Activated T-cell treated with anti-CD3 and anti-CD28 coated beads, Interleukin-2, amount 50 U/mL, for 48 hours (primary cell): ENCODE data around the gene ADCY5.
A peak's percentile ranks its signal among the peaks of the same experiment; 100 is the strongest.
"Not testable (repeated sequence)": the region's sequence is repeated elsewhere in the genome, so short reads cannot be mapped to it uniquely, and the experiment has no call there.

Experiments used
- DNase-seq, 2 experiments: peaks; one replicate each; pipeline ENCODE4 v3.0.0-alpha.2; 2020

Gene ADCY5

DNA sequence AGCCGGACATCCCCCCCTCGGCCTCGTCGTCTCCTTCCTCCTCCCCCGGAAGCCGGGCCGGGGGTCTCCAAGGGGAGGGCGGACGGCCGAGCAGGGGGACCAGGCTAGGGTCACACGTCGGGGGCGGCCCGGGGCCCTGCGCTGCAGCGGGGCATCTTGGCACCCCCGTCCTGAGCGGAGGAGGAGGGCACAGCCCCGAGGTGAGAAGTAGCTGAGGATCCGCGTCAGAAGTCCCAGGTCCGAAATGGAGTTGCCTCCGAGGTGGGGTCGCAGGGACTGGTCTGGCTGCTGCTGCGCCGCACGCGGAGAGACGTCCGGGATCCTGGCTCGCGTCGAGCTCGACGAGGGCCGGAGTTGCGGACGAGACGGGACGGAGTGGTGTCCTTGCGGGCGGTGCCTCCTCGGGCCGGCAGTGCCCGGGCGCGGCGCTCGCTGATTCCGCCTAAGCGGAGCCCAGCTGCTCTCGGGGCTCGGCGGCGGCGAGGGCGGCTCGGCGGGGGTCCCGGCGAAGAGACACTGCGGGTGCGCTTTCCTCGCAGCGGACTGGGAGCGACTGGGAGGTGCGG is at the start of gene ADCY5:
Gene ADCY5, minus strand, starts transcription at position 555 of the 566 bp plus-strand sequence. Its CDS starts 545 bp downstream, at position 10.
- DNase-seq, result peak; percentile 26 to 38

DNA sequence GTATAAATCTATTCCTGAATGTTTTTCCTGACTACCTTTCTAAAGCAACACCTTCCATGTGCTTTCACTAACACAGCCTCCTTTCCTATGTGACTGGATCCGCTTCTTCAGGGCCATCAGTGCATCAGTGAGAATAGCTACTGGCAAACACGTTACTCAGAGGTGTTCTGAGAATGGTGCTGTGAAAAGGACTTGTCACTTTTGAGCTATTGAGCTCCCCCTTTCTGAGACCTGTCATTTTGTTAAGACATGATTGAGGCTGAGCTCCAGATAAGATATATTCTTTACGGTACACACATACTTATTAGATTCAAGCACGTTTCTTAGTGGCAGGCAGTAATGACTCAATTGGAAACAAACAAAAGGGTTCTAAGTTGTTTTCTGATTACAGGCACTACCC is 45.0 kb upstream of the ADCY5 start:
- DNase-seq, result no peak

DNA sequence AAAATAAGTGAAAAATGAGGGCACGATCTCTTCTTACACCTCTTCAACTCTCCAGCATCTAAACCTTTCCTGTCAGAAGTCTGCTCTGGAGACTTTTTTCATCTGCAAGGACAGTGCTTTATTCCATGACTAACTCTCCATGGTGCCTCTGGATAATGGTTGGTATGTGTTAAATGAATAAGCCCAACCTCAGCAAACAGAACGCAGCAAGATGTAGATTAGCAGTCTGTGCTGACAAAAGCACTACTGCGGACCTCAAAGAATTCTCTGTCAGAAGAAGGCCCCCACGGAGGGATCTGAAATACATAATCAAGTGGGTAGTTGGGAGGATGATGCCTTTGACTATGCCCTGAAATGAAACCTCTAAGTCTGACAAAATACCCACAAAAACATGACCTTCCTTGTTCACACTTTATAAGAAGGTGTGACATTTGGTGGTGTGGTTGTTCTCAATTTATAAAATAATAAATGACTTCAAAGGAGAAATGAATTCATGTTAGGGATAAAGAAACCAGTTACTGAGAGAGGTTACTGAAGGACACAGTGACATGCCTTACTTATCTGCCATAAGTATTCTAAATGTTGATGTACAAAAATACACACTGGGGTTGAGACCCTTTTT is 43.2 kb upstream of the ADCY5 start:
- DNase-seq, result no peak

DNA sequence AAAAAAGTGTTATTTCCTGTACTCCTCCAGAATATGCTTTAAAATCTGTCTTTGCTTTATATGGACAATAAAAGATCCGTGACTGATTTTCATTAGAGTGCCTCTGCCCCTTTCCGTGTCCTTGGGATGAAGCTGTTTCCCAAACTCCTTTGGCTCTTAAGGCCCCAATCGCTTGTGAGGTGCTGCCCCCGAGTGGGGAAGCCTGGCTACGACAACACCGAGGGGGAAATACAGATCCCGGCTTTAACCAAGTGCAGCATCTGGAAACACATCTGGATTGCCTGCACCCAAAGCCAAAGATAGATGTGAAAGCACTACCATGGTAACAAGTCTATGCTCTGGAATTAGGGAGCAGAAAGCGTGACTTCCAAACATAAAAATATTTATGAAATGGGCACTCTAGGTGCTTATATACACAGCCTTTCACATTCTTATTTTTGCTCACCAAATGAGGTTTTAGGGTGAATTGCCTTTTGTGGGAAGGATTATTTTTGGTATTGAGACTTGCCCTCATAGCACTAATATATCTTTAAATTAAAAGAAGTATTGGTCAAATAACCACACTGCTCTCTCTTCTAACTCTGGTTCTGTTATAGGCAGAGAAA is 40.6 kb upstream of the ADCY5 start:
- DNase-seq, result peak; percentile 65

DNA sequence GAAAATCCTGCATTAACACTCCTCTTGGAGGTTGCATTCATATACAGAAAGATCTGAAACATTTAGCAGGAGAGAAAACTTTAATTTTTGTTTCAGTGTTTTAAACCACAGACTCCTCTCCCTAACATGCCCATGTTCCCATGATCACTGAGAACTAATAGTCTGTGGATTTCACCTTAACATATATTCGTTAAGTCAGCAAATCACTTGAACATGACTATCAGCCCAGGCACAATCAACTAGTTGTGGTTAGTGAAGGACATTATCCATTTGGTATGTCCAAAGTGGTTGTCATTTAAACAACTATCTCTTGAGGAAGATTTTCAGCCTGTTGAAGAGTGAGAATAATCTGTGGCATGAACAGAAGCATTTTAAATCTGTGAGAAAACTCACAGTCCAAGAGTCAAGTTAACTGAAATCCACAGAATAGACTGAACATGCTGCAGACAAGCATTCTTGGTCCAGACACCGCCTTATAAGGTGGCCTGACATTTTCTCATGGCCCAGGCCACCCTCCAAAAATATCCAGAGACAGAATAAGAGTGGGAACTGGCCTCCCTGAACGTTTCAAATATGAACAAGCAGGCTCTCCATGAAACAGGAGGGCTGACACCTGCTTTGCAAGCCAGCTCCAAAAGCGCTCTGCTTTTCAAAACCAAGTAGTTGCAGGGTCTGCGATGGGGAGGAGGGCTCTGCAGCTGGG is 39.9 kb upstream of the ADCY5 start:
- DNase-seq, result no peak

DNA sequence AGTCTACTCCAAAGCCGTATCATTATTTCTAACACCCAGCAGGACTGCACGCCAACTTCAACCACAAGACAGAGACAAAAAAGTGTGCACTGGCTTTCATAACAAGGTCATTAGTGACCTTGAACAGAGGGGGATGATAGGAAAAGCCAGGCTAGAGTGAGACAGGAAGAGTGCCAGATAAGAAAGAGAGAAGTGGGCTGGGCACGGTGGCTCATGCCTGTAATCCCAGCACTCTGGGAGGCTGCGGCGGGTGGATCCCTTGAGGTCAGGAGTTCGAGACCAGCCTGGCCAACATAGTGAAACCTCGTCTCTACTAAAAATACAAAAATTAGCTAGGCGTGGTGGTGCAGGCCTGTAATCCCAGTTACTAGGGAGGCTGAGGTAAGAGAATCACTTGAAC is 38.2 kb upstream of the ADCY5 start:
- not testable (repeated sequence) for DNase-seq

DNA sequence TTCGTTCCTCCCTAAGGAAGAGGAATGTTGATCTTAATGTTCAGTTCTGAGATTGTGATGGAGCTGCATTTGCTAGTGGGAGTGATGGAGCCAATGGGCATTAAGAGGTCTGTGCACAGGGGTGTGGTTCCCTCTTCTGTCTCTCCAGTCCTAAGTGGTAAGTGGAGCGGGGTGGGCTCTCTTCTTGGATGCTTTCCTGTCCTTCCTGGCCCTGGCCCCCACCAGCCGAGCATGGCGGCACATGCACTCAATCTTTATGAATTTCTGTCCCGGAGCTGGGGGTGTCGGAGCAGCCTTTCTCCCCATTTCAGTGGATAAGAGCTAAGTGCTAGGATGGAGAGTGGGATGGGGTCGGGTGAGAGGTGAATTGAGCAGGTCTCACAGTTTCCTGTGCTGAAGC is 37.6 kb upstream of the ADCY5 start:
- DNase-seq, result no peak

DNA sequence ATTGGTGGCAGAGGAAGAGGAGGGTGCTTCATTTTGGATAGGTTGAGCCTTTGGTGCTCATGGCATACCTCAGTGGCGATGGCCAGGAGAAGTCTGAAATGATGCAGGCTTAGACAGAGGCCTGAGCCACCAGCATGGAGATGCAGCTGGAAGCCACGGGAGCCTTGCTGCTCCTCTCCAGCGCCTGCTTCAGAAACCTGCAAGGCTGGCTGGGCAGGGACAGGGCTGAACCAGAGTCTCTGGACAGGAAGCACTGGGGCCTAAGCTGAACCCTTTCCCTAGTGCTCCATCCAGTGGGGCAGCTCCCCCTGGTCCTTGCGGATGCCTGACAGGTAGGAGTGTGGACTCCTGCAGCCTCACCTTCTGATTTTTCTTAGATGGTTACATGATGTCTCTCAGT is 36.7 kb upstream of the ADCY5 start:
- no peak for DNase-seq

DNA sequence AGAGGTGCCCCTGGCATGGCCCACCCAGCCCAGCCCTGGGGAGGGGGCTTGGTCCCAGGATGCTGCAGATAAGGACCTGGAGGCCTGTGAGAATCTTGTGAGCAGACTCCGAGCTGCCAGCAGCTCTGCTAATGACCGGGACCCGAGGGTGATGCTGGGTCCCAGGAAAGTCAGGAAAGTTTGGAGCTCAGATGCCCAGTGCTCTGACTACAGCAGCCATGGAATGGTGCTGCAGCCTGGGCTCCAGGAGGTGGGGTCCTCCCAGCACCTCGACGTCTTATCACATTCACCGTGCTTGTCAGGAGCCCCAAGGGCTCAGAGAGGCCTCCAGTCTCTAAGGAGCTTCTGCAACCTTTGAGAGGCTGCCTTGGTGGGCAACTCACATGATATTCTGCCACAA is 34.3 kb upstream of the ADCY5 start:
- DNase-seq, result no peak

DNA sequence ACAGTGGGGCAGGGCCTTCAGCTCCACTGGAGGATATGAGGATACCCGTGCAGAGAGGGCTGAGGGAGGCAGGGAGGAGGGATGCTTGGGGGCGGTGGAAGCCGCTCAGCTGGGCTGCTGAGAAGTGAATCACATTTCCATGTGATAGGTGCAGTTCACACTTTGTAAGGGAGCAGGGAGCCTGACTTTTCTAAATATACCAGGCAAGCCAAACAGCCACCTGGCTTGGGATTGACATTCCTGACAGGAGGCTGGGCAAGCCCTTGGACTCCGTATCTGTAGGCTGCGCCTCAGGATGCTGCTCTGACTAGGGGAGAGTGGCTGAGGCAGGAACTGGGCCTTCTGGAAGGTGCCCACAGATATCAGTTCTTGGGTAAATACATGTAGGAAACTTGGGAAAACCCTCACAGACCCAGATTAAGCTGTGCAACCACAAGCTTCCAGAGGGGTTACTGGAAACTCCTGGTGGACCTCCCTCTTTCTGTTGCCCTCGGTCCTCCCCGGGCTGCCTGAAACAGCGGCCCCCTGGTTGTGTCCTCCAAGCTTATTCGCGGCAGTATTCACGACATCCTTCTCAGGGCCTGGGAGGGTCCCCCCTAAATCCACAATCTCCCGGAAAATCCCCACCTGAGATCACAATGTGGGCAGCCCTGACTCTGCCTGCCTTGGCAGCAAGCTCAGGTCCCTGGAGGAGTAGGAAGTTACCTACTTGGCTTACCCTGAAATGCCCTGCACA is 33.0 kb upstream of the ADCY5 start:
- DNase-seq, result no peak

DNA sequence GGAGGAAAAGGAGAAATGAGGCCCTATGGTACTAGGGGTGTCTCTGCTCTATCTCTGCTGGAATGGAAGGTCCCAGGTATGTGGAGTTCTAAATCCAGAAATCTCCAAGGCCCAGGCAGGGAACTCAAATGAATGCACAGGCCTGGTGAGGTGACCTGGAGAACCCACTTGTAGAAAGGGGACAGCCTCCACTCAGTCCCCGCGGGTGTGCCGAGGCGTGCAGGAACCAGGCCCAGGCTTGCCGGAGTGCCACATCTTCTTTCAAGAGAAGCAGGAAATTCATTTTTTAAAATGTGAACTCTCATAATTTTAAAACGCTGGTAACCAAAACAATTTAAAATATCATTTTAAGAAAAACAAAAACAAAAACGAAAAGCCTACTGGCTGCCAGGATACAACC is 32.2 kb upstream of the ADCY5 start:
- no peak for DNase-seq

DNA sequence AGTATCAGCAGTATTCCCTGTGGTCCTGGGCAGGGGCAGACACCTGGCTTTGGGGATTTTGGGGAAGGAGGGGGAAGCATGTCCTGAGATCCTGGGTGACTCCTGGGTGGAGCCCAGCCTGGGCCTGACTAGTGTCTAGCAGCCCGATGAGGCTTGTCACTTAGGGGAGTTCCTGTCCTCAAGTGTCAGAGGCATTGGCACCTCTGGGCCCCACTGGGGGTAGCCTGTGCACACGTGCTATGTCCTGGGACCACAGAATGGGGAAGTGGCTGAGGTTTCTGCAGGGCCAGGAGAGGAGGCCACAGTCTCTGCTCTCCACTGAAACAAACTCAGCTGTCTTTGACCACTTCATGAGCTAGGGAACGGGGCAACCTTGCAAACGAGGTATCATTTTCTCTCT is 31.5 kb upstream of the ADCY5 start:
- DNase-seq, result no peak

DNA sequence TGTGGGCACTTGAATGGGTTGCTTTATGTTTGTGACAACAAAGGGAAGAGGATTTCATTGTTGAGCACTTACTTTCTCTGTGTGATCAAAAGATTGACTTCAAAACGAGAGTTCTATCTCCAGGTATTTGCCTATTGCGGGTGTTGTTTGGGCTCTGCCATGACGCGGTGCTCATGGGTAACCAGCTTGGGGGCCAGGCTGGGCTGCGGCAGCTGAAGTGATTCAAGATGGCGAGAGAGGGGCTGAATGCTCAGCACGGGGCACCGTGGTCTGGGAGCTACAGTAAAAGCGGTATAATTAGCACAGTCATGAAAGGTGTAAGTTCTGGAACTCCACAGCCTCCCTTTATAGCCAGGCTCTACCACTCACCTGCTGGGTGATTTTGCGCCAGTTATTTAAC is 31.0 kb upstream of the ADCY5 start:
- DNase-seq, result no peak

DNA sequence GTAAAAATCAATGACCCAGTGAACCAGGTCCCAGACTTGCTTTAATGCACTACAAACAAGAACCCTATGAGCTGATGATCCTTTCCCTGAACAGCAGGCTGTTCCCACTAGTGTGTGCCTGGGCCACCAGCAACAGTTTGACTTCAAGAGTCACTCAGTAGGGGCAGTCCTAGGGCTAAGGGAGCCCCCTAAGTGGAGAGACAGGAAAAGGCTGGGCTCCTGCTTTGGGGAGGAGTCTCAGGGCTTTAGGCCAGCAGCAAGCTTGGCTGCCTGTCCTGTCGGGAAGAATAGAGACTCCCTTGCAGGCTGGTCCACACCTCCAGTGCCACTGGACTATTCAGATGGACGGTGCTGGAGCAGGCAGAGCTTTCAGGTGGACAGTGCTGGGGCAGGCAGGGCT is 29.4 kb upstream of the ADCY5 start:
- no peak for DNase-seq

DNA sequence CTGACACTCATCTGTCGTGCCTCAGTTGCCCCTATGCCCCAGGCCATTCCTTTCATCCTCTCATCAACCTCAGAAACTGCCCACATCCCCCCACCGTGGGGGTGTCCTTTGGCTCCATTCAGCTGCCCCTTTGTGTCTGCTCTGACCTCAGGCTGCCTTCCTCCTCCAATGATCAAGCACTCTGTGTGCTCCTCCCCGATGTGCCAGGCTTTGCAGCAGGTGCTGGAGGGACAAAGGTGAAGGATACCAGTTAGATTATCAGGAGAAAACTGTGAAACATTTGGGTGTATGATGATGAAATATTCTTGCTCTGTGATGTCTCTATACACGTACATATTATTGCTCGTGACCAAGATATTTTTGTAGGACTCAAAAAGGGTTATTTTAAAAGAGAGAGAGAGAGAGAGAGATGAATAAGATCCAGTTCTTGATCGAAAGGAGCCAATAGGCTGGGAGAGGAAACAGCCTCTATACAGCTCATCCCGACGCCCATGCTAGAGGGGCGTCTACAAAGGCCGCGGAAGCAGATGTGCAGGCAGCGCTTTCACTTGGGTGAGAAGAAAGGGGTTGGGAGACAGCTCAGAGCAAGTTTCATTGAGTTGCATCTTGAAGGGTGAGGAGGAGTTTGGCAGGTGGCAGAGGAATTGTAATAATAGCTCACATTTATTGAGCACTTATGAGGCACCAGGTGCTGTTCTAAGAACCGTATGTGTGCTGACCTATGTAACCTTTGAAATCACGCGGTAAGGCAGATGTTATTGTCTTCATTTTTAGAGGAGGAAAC is 28.3 kb upstream of the ADCY5 start:
- no peak for DNase-seq

DNA sequence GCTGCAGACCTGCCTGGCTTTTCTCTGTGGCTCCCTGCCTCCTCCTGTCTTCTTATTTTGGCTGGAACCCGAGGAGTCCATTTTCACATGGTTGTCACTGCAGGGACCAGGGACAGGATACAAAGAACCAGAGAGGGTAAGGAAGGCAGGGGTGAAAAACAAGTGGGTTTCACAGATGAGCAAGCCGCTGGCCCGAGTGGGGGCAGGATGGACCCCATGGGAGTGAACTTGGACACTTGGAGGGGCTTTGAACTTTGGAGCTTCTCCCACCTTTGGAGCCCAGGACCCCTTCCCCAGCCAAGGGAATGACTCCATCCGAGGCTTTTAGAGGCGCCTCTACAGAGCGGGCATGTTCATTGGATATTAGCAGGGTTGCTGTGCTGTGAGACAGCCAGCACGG is 26.9 kb upstream of the ADCY5 start:
- no peak for DNase-seq

DNA sequence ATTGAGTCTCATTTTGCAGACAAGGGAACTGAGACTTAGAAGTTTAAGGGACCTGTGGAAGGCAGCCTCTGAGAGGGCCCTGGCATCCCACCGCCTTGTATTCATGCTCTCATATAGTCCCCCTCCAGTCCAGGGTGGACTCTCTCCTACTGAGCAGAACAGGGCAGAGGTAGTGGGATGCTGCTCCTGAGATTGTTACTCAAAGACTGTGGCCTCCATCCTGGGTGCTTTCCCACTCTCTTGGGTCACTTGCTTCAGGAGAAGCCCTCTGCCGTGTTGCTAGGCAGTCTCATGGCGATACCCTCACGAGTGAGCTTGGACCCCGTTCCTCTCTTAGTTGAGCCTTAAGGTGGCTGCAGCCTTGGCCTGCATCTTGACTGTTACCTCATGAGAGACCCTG is 22.2 kb upstream of the ADCY5 start:
- DNase-seq, result no peak

DNA sequence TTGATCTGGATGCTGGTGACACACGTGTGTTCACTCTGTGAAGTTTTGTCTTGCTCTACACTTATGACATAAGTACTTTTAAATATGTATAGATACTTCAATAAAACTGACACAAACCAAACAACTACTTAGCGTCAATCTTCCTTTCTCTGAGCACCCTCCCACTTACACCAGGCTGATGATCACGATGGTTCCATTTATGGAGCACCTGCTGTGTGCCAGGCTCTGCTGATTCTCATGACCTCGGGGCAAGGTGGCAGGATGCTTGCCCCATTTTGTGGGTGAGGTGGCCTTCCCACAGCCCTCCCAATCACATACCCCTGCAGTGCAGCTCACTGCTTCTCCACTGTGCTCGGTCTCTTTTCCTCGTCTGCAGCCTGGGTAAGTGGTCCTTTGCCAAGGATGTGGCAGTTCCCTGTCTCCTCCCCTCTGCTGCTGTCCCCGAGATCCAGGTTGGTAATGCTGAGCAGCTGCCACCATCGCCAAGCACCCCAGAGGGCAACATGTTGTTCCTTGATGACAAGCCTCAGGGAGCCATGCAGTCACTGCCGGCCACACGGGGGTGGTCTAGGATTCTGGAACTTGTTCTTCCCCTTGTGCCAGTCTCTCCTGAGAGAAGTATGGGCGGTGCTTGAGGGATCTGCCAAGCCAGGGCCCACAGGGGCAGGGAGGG is 20.6 kb upstream of the ADCY5 start:
- no peak for DNase-seq

DNA sequence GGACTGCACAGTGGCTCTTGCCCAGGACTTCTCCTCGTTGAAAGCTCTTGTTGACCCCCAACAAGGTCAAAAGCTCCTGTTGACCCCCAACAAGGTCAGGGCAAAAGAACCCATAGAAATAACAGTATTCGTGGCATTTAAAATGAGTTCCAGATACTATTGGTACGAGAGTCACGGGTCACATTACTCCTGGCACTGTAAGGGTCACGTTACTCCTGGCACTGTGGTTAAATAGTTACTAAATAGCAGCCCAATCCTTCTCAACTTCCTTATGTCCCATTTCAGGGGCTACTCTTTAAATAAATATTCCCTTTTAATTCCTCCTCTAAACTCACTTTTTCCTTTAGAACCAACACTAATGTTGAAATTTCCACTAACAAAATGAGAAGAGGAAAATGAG is 18.2 kb upstream of the ADCY5 start:
- DNase-seq, result no peak

DNA sequence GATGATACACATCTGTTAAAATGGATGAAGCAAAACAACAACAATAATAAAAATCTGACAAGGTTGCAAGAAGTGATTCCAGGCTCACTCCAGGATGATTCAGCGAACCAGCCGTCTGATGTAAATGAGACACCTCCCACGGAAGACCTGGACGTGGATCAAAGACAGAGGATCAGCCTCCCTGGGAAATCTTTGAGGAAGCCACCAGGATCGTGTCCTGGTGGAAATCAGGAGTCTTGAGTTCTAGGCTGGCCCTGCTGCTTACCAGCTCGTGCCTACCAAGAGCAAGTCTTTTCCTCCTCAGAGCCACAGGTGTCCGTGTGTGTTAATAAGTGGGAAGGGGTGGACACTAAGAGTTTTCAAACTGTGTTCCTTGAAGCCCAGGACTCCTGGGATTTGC is 15.3 kb upstream of the ADCY5 start:
- no peak for DNase-seq

DNA sequence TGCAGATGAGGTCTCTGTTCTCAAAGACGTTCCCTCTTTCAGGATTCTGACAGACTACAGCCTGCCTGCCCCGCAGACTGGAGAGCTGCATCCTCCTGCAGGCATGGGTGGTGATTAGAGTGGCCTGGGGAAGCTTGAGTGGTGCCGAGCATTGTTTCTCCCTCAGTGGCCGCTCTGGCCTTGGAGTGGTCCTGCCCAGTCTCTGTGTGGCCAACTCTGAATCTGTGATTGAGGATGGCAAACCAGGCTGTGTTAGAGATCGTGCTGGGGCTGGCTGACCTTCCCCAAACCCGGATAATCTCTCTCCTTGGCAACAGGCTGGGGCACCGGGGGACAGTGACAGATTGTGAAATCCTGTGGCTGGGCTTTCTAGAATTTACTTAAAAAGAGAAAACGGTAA is 11.0 kb upstream of the ADCY5 start:
- no peak for DNase-seq

DNA sequence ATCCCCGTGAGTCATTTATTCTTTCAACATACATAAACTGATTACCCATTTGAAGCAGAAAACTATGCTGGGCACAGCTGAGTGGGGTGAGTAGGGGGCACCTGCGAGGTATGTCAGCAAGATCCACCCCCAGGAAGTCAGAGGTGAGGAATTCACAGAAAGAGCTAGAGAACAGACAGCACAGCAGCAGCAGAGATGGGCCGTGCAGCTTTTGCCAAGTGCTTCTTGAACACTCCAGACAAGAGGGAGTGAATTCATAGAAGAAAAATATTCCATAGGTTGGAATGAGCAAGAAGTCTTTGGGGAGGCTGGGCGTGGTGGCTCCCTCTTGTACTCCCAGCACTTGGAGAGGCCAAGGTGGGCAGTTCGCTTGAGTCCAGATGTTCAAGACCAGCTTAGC is 9.4 kb upstream of the ADCY5 start:
- no peak for DNase-seq
